NCI-H2196 (cell line): Measurements from ENCODE around the gene KCNB1.

Experiments used
- DNase-seq: peaks from one replicate; lab custom pipeline; 2025; ENCODE audit not compliant: unreplicated experiment; lab: John Stamatoyannopoulos, UW

The KCNB1 gene

DNA sequence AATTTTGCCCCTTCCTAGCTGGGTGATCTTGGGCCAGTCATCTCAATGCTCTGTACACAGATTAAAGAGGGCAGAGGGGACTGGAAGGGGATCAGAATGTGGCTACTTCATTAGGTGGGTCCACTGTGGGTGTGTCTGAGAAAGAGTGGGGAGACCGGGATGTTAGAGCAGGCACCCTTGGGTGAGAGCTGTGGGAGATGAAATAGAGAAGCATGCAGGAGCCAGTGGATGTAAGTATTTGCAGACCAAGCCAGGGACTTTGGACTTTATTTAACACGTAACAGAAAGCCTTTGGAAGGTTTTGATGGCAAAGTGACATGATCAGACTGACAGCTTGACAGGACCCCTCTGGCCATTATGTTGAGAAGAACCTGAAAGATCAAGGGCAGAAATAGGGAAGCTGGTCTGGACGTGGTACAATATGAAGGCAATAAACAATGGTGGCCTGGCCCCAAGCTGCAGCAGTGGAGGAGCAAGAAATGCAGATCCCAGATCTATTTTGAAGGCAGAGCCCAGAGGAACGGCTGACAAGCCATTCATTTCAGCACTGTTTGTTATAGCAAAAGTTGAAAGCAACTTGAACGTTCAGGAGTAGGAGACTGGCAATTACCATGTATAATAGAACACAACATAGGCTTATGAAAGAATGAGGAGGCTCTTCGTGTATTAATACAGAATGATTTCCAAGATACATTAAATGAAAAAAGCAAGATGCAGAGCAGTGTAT is 122.1 kb downstream of the KCNB1 start:
- DNase-seq, result no peak

DNA sequence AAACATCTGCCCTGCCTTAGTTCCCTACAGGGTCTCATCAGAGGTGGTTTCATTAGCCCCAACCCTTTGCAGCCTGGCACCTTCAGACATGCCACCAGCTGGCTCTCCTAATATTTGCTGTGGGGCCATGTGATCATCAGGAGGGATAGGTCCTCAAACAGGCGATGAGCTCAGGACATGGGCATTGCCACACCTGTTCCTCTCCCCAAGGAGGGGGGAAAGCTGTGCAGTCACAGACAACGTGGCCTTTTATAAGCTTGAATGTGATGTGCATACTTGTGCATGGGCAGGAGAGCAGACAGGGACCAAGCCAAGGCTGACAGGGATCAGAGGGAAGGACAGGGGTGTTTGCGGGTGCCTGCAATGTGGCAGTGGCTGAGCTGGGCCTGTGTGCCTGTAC is 125.8 kb downstream of the KCNB1 start:
- DNase-seq, result peak; percentile 61

GRCh38 chr20:49354673-49355072 is 127.8 kb downstream of the KCNB1 start:
- DNase-seq, result no peak

DNA sequence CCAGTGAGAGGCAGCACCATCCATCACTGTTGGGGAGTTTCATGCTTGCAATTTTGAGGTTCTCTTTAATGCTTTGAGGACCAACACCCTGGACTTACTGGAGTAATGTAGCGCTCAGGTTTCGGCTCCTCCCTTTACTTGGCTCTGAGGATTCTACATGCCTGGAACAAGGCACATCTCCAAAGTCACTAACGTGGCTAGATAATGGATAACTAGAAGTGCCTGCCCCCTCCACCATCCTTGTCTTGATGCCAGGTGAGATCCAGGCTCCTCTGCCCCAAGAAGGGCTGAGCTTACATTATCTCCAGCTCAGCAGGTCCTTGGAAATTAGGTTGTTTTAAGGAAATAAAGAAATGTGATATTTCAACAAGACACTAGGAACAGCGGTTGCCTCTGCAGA is 129.1 kb downstream of the KCNB1 start:
- DNase-seq, result no peak

DNA sequence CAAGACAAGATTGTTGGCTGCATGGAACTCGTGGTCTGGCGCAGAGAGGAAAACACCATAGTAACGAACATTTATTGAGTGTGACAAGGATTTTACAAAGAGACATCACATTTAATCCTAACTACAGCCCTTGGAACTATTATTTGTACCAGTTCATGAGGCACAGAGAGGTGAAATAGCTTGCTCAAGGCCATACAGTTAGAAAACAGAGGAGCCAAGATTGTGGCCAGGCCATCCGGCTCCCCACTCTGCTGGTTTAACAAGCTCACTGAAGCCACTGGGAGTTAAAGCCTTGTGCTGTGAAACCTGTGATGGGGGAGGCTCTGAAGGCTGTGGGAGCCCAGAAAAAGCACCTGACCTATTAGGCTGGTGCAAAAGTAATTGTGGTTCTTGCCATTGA is 129.7 kb downstream of the KCNB1 start:
- no peak for DNase-seq

DNA sequence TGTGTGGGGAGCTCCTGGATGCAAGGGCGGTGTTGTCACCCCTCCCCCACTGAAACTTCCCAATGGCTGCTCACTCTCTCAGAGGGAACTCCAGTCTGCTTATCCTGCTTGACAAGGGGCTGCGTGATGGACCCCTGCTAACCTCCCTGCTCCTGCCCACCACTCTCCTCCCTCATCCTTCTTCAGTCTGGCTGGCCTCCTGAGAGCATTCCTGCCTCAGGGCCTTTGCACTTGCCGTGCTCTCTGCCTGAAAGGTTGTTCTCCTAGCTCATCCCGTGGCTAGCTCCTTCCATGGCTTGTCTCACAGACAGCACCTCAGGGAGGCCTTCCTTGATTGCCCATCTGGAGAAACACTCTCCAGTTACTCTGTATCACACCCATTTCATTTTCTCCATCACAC is 130.7 kb downstream of the KCNB1 start:
- no peak for DNase-seq

DNA sequence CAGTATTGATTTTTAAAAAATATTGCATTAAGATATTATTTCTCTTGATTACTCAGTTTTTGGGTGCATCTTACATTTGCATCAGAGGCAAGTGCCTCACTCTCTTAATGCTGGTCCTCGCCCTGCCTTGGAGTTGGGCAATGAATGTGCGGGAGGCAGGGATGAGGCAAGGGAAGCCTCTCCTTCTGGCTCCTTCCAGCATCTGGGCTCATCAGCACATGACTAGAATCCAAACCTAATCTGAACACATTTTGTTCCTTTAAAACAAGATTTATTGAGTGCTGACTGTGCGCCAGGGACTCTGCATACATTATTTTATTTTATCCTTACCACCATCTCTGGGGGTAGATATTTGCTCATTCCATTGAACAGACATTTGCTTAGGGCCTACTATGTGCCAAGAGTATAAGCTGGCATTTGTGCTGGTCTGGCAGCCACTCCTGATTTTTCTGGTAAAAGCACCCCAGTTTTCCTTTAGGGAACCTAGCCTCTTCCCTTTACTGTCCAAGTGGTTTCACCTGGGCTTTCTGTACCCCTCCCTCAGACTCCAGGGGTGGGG is 132.7 kb downstream of the KCNB1 start:
- no peak for DNase-seq

DNA sequence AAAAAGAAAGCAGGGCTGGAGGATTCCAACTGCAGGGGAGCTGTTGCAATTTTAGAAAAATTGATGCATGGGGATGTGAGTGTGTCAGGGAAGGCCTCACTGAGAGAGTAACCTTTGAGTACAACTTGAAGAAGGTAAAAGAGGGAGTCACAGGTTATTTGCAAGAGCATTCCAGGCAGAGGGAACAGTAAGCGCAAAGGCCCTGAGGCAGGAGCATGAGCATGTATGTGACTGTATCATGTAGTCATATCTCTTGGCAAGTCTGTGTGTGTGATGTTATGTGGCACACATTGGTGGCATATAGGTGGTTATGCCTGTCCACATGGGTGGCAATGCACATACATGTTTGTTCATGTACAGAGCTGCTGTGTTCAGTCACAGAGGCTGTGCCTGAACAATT is 133.4 kb downstream of the KCNB1 start:
- no peak for DNase-seq

DNA sequence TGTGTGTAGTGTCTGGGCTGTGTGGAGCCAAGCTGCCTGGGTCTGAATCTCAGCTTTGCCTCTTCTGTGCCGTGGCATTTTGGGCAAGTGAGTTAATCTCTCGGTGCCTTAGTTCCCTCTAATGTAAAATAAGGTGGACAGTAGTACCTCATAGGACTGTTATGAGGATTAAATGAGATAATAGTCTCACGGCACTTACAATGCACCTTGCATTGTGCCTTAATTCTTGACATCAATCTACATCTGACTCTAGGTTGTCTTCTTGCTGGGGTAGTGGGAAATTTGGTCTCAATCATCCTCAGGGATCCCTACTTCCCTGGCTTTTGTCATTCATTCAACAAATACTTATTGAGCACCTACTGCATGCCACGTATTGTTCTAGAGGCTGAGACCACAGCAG is 133.9 kb downstream of the KCNB1 start:
- no peak for DNase-seq

GRCh38 chr20:49347156-49347555 is 135.3 kb downstream of the KCNB1 start:
- no peak for DNase-seq

DNA sequence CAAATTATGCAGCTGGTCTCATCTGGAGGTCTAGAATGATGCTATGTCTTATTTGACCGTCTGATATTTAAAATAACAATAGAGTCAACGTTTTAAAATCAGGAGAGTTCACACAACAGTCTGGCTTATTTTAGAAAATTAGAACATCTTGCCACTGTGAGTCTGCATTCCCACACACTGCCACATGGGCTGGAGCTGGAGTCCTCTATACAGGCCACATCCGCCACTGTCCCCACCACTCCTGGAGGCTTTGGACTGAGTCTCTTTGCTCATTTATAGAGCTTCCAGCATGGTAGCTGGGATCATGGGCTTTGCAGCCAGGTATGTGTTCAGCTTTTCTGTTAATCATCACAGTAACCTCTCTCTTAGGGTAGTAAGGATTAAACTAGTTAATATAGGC is 135.8 kb downstream of the KCNB1 start:
- no peak for DNase-seq

- no peak for DNase-seq
Measured at GRCh38 chr20:49345524-49345923, 136.9 kb downstream of the KCNB1 start.

GRCh38 chr20:49344975-49345374 is 137.5 kb downstream of the KCNB1 start:
- no peak for DNase-seq

DNA sequence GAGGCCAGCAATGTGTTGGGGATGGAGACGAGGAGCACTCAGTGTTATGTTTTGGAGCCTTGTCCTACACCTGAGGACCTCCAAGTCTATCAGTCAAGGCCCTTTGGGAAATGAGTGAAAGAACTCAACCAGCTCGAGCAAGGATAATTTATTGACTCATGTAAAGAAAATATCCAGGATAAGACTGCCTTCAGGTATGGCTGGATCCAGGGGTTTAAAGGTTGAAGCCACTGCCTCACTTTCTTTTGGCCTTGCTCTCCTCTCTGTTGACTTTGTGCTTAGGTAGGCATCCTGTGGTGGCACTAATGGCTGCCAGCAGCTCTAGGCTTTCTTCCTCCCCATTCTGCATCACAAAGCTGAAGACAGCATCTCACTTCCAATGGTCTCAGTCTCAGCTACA is 138.3 kb downstream of the KCNB1 start:
- DNase-seq, result no peak

DNA sequence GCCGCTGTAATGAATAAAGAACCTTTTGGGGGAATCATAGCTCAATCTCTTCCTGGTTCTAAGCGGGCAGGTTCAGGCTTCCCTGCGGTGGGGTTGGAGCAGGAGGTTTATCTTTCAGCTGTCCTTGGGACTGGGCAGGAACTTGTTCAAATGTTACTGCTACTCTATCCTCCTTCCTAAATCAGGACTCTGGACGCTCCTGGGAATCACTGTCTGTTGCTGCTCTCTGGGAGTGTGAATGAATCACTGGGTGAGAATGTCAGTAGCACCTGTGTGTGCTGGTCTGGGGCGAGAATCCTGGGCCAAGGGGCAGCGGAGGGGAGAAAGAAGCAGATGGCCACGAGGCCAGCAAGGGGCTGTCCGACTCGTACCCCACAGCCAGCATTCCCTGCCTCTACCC is 139.2 kb downstream of the KCNB1 start:
- no peak for DNase-seq

DNA sequence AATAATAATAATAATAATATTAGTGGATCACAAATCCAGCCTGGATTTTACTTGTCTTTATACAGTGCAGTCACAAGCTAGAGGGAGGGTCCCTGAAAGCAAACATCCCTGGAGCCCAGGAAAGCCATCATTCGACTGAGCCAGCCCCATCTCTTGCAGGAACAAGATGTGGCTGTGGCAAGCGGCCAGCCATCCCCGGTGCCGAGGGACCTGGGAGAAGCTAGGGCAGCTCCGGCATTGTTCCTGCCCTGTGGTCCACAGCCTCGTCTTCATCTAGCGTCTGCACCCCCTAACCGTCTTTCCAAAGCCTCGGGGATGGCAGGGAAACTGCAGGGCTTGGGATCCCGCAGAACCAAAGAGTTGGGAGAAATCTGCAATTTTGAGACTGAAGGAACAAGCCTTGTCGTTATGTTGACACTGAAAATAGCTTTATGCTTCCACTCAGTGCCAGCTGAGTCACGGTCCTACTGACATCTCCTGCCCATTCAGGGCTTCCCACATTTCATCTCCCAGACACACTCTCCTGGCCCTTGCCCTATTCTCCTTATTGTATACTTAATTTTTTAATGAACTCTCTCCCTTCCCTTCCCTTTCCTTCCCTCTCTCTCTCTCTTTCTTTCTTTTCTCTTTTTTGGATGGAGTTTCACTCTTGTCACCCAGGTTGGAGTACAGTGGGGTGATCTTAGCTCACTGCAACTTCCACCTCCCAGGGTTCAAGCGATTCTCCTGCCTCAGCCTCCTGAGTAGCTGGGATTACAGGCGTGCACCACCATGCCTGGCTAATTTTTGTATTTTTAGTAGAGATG is 142.1 kb downstream of the KCNB1 start:
- DNase-seq, result no peak

DNA sequence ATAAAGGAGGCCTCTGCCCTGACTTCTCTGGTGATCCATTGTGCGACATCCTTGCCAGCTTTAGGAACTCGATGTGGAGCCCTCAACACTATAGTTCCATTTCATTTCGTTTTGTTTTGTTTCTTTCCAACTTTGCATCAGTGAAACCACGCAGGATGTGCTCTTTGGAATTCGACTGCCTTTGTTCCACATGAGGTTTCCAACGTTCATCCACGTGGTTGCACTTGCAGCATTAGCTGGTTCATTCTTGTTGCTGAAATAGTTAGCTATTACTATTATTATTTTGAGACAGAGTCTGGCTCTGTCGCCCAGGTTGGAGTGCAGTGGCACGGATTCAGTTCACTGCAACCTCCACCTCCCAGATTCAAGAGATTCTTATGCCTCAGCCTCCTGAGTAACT is 143.3 kb downstream of the KCNB1 start:
- no peak for DNase-seq

GRCh38 chr20:49338061-49338460 is 144.4 kb downstream of the KCNB1 start:
- DNase-seq, result no peak

GRCh38 chr20:49337357-49337756 is 145.1 kb downstream of the KCNB1 start:
- no peak for DNase-seq

- no peak for DNase-seq
Measured at GRCh38 chr20:49336786-49337185, 145.7 kb downstream of the KCNB1 start.

DNA sequence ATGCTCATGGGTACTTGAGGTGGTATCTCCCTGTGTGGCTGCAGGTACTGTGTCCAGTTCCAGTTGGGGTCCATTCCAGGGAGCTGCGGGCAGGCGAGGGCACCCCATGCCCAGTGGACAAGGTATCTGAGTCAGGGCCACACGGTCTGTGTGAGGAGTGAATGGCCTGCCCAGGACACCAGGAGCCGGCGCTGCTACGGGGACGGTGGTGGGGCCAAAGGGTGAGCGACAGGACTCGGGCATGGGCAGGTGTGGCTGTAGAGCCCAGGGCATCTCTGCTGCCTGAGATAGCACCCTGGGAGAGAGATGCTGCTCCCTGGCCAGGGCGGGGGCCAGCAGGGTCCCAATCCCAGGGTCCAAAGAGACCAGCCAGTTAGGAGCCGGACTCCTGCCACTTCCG is 147.0 kb downstream of the KCNB1 start:
- DNase-seq, result no peak
